Measurements from ENCODE around the gene ELL3. TPM values are rescaled to one million over a fixed set of nuclear protein-coding genes. Genes with fewer than 3 reads are reported as not detected.

Gene ELL3
- total RNA-seq, 2 experiments from 2014 or later = 3.1 to 4.4 TPM

DNA sequence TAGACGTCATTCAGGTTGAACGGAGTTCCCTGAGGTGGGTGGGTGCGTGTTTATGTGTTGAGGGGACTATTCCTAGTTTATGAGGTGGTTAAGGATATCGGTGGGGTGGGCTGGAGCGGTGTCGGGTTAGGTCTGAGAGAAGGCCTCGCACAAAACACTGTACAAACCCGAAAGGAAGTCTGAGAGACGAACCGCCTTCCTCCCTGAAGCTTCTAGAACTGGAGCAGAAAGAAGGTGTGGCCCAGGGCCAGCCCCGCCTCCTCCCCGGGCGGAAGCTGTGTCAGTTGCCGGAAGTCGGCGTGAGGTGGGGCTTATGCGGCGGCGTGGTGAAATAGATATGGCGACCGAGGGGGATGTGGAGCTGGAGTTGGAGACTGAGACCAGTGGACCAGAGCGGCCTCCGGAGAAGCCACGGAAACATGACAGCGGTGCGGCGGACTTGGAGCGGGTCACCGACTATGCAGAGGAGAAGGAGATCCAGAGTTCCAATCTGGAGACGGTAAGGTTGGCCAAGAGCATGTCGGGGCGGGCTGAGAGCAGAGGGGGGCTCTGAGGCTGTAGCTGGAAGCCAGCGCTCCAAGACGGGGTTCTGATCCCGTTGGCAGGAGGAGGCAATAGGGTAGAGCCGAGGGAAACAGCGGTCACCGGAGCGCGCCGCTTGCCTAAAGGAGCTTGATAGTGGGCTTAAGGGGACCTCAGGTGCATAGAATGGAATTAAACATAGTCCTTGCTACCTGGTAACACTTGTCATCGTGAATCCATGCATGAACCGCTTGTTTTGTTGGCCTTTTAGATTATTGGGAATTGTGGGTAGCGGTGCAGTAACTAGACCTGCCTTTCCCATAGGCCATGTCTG lies 23.7 kb upstream of the ELL3 start, which contains the start of gene HYPK:
Gene HYPK, plus strand, starts transcription at position 314 of the 856 bp plus-strand sequence. Its CDS starts 24 bp downstream, at position 338.
- peaks cover 43% of the 10 kb centered on the region for H3K4me1 Mint-ChIP-seq (ENCODE audit: low read depth)

GRCh38 chr15:43799945-43800285 lies 23.1 kb upstream of the ELL3 start, which contains the start of gene SERINC4:
Gene SERINC4 (minus strand): TSS chr15:43800220. CDS start chr15:43799986, 234 bp downstream.
- peak within 1 kb of the TSS; percentile 98 for H3K4me3 Mint-ChIP-seq
- DNase-seq = no peak
- ATAC-seq = no peak
- no peaks in the 10 kb centered on the region for H3K9me3 Mint-ChIP-seq (ENCODE audit: insufficient read depth)
- H3K4me1 Mint-ChIP-seq (ENCODE audit: low read depth) = peaks cover 49% of the 10 kb centered on the region
- H3K27me3 Mint-ChIP-seq (ENCODE audit: low read depth) = no peaks in the 10 kb centered on the region
- POLR2A ChIA-PET = interaction anchor here (0.5 to 3.4 kb wide), 12 partner anchors 8 to 619 kb away, joined by 3 to 23 read pairs (median 6); partner anchors contain the start of genes ELL3, MFAP1, PDIA3 and SERF2
- H3K36me3 Mint-ChIP-seq (ENCODE audit: low read depth) = peaks cover 69% of the 10 kb centered on the region
- H3K27ac Mint-ChIP-seq = peak within 1 kb of the TSS; percentile 98
- CTCF ChIA-PET = interaction anchor here (0.8 to 1.8 kb wide), 4 partner anchors 8 to 28 kb away, joined by 3 to 8 read pairs (median 4); partner anchors contain the start of genes MFAP1 and SERF2

More for the DNA sequence above, 23.7 kb upstream of the ELL3 start, which contains the start of gene HYPK:
- ChIA-PET CTCF (interaction anchor here (0.8 to 1.8 kb wide), 5 partner anchors 9 to 29 kb away, joined by 3 to 8 read pairs (median 4); partner anchors contain the start of genes ELL3, MFAP1 and SERF2), POLR2A (interaction anchor here (0.5 to 3.4 kb wide), 17 partner anchors 8 to 619 kb away, joined by 3 to 23 read pairs (median 3); partner anchors contain the start of genes ELL3, MFAP1, PDIA3 and SERF2)
- Mint-ChIP-seq H3K4me3 (peak within 1 kb of the TSS; percentile 98), H3K36me3 (ENCODE audit: low read depth) (peaks cover 69% of the 10 kb centered on the region), H3K27me3 (ENCODE audit: low read depth) (no peaks in the 10 kb centered on the region), H3K9me3 (ENCODE audit: insufficient read depth) (no peaks in the 10 kb centered on the region), H3K27ac (peak within 1 kb of the TSS; percentile 98)
- ATAC-seq = peak; percentile 97
- peak; percentile 95 for DNase-seq

DNA sequence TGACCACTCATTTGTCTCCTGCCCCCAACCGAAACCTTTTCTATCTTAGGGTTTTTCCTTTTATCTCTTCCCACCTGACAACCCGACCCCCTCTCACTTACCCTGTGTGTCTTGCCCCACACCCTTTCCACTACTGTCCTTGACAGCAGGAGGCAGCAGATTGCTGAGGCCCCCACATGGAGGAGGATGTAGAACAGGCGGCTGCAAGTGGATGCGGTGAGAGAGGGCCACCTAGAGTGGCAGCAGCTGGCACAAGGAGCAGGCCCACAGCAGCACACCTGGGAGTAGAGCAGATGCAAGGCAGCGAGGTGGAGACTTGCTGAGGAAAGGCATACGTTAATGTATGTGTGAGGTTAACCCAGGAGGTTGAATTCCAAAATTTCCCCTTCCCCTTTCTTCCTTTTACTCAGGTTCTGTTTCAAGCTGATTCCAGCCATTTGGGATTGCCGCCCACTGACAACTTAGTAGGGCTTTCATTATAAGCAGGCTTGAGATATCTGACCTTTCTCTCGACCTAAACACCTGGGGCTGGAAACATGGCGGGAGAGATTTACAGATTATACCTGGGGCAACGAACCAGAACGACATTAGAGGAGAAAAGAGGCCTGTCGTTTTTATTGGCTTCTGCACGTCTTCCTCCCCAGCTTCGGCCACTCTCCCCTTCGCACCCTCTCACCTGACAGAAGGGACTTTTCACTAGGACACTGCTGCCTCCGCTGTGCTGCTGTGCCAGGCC lies 22.6 kb upstream of the ELL3 start:
- no peaks in the 10 kb centered on the region for H3K9me3 Mint-ChIP-seq (ENCODE audit: insufficient read depth)
- H3K27me3 Mint-ChIP-seq (ENCODE audit: low read depth) = no peaks in the 10 kb centered on the region
- peaks cover 70% of the 10 kb centered on the region for H3K36me3 Mint-ChIP-seq (ENCODE audit: low read depth)
- ChIA-PET POLR2A (interaction anchor here (1.2 to 3.2 kb wide), 4 partner anchors 9 to 53 kb away, joined by 4 to 23 read pairs (median 10); partner anchors contain the start of genes ELL3, MFAP1 and PDIA3), CTCF (interaction anchor here (0.8 to 1.8 kb wide), 2 partner anchors 26 to 28 kb away, joined by 3 to 8 read pairs; partner anchors contain the start of gene MFAP1)
- no peak for DNase-seq
- peak overlapping the region; percentile 98 for H3K27ac Mint-ChIP-seq
- H3K4me1 Mint-ChIP-seq (ENCODE audit: low read depth) = peaks cover 54% of the 10 kb centered on the region
- H3K4me3 Mint-ChIP-seq = peak overlapping the region; percentile 17
- ATAC-seq = no peak

DNA sequence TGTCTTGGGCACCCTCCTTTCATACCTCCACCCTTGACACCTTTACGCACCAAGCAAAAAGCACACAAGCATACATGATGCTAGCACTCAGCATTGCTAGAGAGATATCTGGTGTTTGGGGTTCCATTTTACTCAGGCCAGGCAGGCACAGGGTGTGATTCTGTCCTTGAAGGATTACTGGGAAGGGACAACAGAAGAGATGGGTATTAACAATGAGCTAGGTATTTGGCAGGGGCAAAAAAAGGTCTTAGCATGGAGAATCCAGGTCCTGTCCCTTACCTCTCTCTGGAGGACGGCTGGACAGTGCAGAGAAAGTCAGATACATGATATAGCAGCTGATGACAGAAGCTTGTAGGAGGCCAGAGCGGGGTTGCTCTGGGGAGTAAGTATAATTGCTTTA lies 19.8 kb upstream of the ELL3 start:
- Mint-ChIP-seq H3K9me3 (ENCODE audit: insufficient read depth) (no peaks in the 10 kb centered on the region), H3K36me3 (ENCODE audit: low read depth) (peaks cover 84% of the 10 kb centered on the region), H3K4me3 (no peak overlapping the region), H3K27me3 (ENCODE audit: low read depth) (no peaks in the 10 kb centered on the region), H3K4me1 (ENCODE audit: low read depth) (peaks cover 66% of the 10 kb centered on the region), H3K27ac (peak overlapping the region; percentile 26)
- POLR2A ChIA-PET = interaction anchor here (1.0 to 2.0 kb wide), 3 partner anchors 12 to 28 kb away, joined by 3 to 9 read pairs (median 4); partner anchors contain the start of gene MFAP1
- ATAC-seq (no peak), DNase-seq (no peak)
- CTCF ChIA-PET = interaction anchor here (0.6 to 3.6 kb wide), 3 partner anchors 20 to 1395 kb away, joined by 3 to 17 read pairs (median 5); partner anchors contain the start of gene ELL3

DNA sequence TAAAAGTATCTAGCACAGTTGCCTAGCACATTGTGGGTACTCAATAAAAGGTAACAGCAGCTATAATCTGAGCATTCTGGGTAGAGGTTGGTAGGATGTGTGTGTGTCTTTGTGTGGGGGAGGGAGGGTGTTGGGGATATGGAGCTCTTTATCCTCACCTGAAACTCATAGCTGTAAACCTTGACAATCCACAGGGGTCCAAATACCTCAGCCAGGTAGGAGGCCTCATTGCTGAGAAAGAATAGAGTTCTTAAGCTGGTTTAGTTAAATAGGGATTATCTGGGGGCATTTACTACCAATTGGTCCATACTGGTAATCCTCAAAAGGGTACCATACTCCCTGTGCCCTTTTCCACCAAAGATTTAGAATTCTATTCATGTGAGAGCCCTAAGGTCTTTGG lies 19.2 kb upstream of the ELL3 start:
- H3K27ac Mint-ChIP-seq = peak overlapping the region; percentile 2
- peaks cover 79% of the 10 kb centered on the region for H3K36me3 Mint-ChIP-seq (ENCODE audit: low read depth)
- POLR2A ChIA-PET = interaction anchor here (2.0 kb wide), 1 partner anchor 29 kb away, joined by 9 read pairs; the partner anchor contains the start of gene MFAP1
- no peak overlapping the region for H3K4me3 Mint-ChIP-seq
- DNase-seq (no peak), ATAC-seq (no peak)
- H3K4me1 Mint-ChIP-seq (ENCODE audit: low read depth) = peaks cover 63% of the 10 kb centered on the region
- CTCF ChIA-PET = interaction anchor here (2.1 to 3.6 kb wide), 2 partner anchors 19 to 26 kb away, joined by 5 to 17 read pairs; partner anchors contain the start of gene ELL3
- no peaks in the 10 kb centered on the region for H3K9me3 Mint-ChIP-seq (ENCODE audit: insufficient read depth)
- no peaks in the 10 kb centered on the region for H3K27me3 Mint-ChIP-seq (ENCODE audit: low read depth)

GRCh38 chr15:43795197-43795596 lies 18.4 kb upstream of the ELL3 start:
- no peaks in the 10 kb centered on the region for H3K9me3 Mint-ChIP-seq (ENCODE audit: insufficient read depth)

GRCh38 chr15:43794269-43795037 lies 17.7 kb upstream of the ELL3 start:
- ATAC-seq (no peak), DNase-seq (no peak)
- ChIA-PET POLR2A (interaction anchor here (2.0 kb wide), 2 partner anchors 30 kb away, joined by 9 to 11 read pairs; partner anchors contain the start of gene MFAP1), CTCF (interaction anchor here (3.6 kb wide), 1 partner anchor 18 kb away, joined by 17 read pairs; the partner anchor contains the start of gene ELL3)
- peaks cover 63% of the 10 kb centered on the region for H3K36me3 Mint-ChIP-seq (ENCODE audit: low read depth)
- H3K4me1 Mint-ChIP-seq (ENCODE audit: low read depth) = peaks cover 49% of the 10 kb centered on the region
- peak overlapping the region; percentile 96 for H3K4me3 Mint-ChIP-seq
- peak overlapping the region; percentile 57 for H3K27ac Mint-ChIP-seq
- H3K27me3 Mint-ChIP-seq (ENCODE audit: low read depth) = no peaks in the 10 kb centered on the region
- no peaks in the 10 kb centered on the region for H3K9me3 Mint-ChIP-seq (ENCODE audit: insufficient read depth)

More at GRCh38 chr15:43795197-43795596, 18.4 kb upstream of the ELL3 start:
- ATAC-seq = no peak
- ChIA-PET POLR2A (interaction anchor here (2.0 kb wide), 1 partner anchor 29 kb away, joined by 9 read pairs; the partner anchor contains the start of gene MFAP1), CTCF (interaction anchor here (2.1 to 3.6 kb wide), 2 partner anchors 18 to 25 kb away, joined by 5 to 17 read pairs; partner anchors contain the start of gene ELL3)
- no peak for DNase-seq
- Mint-ChIP-seq H3K4me3 (no peak overlapping the region), H3K27me3 (ENCODE audit: low read depth) (no peaks in the 10 kb centered on the region), H3K36me3 (ENCODE audit: low read depth) (peaks cover 71% of the 10 kb centered on the region), H3K27ac (no peak overlapping the region), H3K4me1 (ENCODE audit: low read depth) (peaks cover 57% of the 10 kb centered on the region)

- ChIA-PET POLR2A (interaction anchor here (0.7 to 3.7 kb wide), 8 partner anchors 8 to 47 kb away, joined by 3 to 21 read pairs (median 6); partner anchors contain the start of genes ELL3, HYPK, MFAP1 and PDIA3), CTCF (interaction anchor here (0.8 to 3.6 kb wide), 6 partner anchors 17 to 34 kb away, joined by 3 to 17 read pairs (median 4); partner anchors contain the start of gene ELL3)
- ATAC-seq (no peak), DNase-seq (no peak)
- H3K4me3 Mint-ChIP-seq = peak overlapping the region; percentile 96
- H3K4me1 Mint-ChIP-seq (ENCODE audit: low read depth) = peaks cover 48% of the 10 kb centered on the region
- no peaks in the 10 kb centered on the region for H3K27me3 Mint-ChIP-seq (ENCODE audit: low read depth)
- H3K27ac Mint-ChIP-seq = peak overlapping the region; percentile 98
- H3K9me3 Mint-ChIP-seq (ENCODE audit: insufficient read depth) = no peaks in the 10 kb centered on the region
- H3K36me3 Mint-ChIP-seq (ENCODE audit: low read depth) = peaks cover 57% of the 10 kb centered on the region
Measured at GRCh38 chr15:43793647-43794046, 16.9 kb upstream of the ELL3 start.

DNA sequence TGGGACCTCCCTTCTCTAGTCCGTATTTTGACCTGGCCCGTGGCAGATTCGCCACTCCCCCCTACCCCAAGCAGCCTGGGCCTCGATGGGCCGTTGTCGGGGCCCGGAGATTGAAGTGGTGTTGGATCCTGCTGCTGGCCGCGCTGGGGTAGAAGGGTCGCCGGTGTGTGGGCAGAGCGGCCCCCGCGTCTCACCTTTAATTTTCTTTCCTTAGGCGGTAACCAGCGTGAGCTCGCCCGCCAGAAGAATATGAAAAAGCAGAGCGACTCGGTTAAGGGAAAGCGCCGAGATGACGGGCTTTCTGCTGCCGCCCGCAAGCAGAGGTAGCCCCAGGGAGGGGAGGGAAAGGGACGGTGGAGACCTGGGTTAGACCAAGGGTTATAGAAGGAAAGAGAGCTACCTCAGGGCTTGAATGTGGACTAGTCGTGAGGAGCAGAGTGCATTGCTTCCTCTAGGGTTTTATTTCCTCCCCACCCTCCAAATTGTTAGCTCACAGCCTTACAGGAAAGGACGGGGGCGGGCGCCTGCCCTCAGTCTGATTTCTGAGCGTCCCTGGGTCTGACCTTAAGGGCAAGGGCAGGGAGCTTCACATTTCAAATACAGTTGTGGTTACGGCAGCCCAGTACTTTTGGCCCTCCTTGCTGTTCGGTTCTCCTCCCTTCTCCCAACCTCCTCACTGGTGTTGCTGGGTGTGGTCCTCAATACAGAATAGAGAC lies 16.2 kb upstream of the ELL3 start:
- POLR2A ChIA-PET = interaction anchor here (0.5 to 3.7 kb wide), 10 partner anchors 9 to 931 kb away, joined by 3 to 21 read pairs (median 6); partner anchors contain the start of genes ELL3, HYPK, MFAP1 and PDIA3
- Mint-ChIP-seq H3K27ac (peak overlapping the region; percentile 98), H3K36me3 (ENCODE audit: low read depth) (peaks cover 51% of the 10 kb centered on the region), H3K4me1 (ENCODE audit: low read depth) (peaks cover 44% of the 10 kb centered on the region), H3K27me3 (ENCODE audit: low read depth) (no peaks in the 10 kb centered on the region), H3K4me3 (peak overlapping the region; percentile 96), H3K9me3 (ENCODE audit: insufficient read depth) (no peaks in the 10 kb centered on the region)
- CTCF ChIA-PET = interaction anchor here (0.8 to 1.4 kb wide), 5 partner anchors 16 to 35 kb away, joined by 3 to 9 read pairs (median 3); partner anchors contain the start of gene ELL3
- ATAC-seq = no peak
- peak; percentile 51 for DNase-seq

All from activated CD8-positive, alpha-beta T cell treated with anti-CD3 and anti-CD28 coated beads, Interleukin-2, amount 10 ng/mL, durations not matched to agents 7 days and 5 days (primary cell).